RWPE1 (cell line): ENCODE results near the gene THOC5.
A peak's percentile ranks its signal among the peaks of the same experiment; 100 is the strongest.

Experiments used
- CTCF ChIA-PET: fragments of 350-600 bp; sonication (Branson Sonifier 250); formaldehyde crosslinking; extraction: SDS; loops from one replicate; lab custom pipeline; 2021; lab: Yijun Ruan, JAX
- POLR2A ChIA-PET: fragments of 400-600 bp; formaldehyde crosslinking; extraction: SDS; loops from one replicate; lab custom pipeline; 2020; ENCODE audit warnings: antibody characterized with exemption; ENCODE audit not compliant: low non-redundant PET; lab: Yijun Ruan, JAX
- DNase-seq: peaks from one replicate; pipeline ENCODE4 v3.0.0; 2012; ENCODE audit warnings: low spot score
- H3K27ac ChIP-seq: fragments of 450-650 bp; 2 replicates; pipeline ENCODE4 v1.5.1; 2017
- CTCF ChIP-seq: fragments of 450-650 bp; conservative IDR thresholded peaks from 2 replicates; pipeline ENCODE4 v1.5.1; 2017; ENCODE audit warnings: low read depth, mild to moderate bottlenecking

Gene THOC5

GRCh38 chr22:29464581-29464980 lies 89.0 kb downstream of the THOC5 start:
- POLR2A ChIA-PET = no interaction called here
- no peak for TF ChIP-seq CTCF
- CTCF ChIA-PET = no interaction called here
- H3K27ac ChIP-seq = no peak overlapping the region
- no peak for DNase-seq

- ChIA-PET CTCF (no interaction called here), POLR2A (no interaction called here)
- no peak for DNase-seq
- no peak for TF ChIP-seq CTCF
- H3K27ac ChIP-seq = no peak overlapping the region
Observed at GRCh38 chr22:29463629-29464028, 89.9 kb downstream of the THOC5 start.

GRCh38 chr22:29461263-29461662 lies 92.3 kb downstream of the THOC5 start:
- H3K27ac ChIP-seq = no peak overlapping the region
- POLR2A ChIA-PET = no interaction called here
- CTCF ChIA-PET = interaction anchor here (0.6 to 0.7 kb wide), 2 partner anchors 36 to 385 kb away, joined by 4 read pairs; no protein-coding TSS in a partner anchor
- no peak for TF ChIP-seq CTCF
- no peak for DNase-seq

GRCh38 chr22:29459773-29460172 lies 93.8 kb downstream of the THOC5 start:
- CTCF ChIA-PET = interaction anchor here (1.0 kb wide), 1 partner anchor 11 kb away, joined by 4 read pairs; no protein-coding TSS in a partner anchor
- no peak overlapping the region for H3K27ac ChIP-seq
- TF ChIP-seq CTCF = no peak
- POLR2A ChIA-PET = no interaction called here
- no peak for DNase-seq

GRCh38 chr22:29458551-29458950 lies 95.0 kb downstream of the THOC5 start:
- TF ChIP-seq CTCF = no peak
- POLR2A ChIA-PET = no interaction called here
- no peak for DNase-seq
- peak overlapping the region; percentile 31; the same call in 1 of the 2 replicates for H3K27ac ChIP-seq
- CTCF ChIA-PET = no interaction called here

GRCh38 chr22:29457730-29458129 lies 95.8 kb downstream of the THOC5 start:
- CTCF ChIA-PET = interaction anchor here (0.7 kb wide), 1 partner anchor 11 kb away, joined by 3 read pairs; no protein-coding TSS in a partner anchor
- POLR2A ChIA-PET = no interaction called here
- H3K27ac ChIP-seq = no peak overlapping the region
- peak; percentile 45 for DNase-seq
- TF ChIP-seq CTCF = no peak

GRCh38 chr22:29456211-29456671 lies 97.3 kb downstream of the THOC5 start:
- no peak overlapping the region for H3K27ac ChIP-seq
- no peak for TF ChIP-seq CTCF
- ChIA-PET POLR2A (no interaction called here), CTCF (no interaction called here)
- DNase-seq = no peak
